T47D (cell line): ENCODE measurements around the gene CCNT2.

Experiments
- DNase-seq, 2 experiments: peaks; one replicate each; pipeline versions ENCODE4 v3.0.0 to v3.0.0-alpha.2; 2011 to 2012; ENCODE audit warnings: low read depth in 1 of 2, low spot score in 1 of 2
- JUND ChIP-seq: IDR thresholded peaks from 2 replicates; pipeline ENCODE4 v1.6.1; 2012; ENCODE audit warnings: low read depth
- in situ Hi-C: cut with HindIII; loops from 2 replicates; pipeline ENCODE4 v1.10.0; 2016; ENCODE audit warnings: low sequenced_read_pairs, low pct_unique_long_range_greater_than_20kb

CCNT2 gene

DNA sequence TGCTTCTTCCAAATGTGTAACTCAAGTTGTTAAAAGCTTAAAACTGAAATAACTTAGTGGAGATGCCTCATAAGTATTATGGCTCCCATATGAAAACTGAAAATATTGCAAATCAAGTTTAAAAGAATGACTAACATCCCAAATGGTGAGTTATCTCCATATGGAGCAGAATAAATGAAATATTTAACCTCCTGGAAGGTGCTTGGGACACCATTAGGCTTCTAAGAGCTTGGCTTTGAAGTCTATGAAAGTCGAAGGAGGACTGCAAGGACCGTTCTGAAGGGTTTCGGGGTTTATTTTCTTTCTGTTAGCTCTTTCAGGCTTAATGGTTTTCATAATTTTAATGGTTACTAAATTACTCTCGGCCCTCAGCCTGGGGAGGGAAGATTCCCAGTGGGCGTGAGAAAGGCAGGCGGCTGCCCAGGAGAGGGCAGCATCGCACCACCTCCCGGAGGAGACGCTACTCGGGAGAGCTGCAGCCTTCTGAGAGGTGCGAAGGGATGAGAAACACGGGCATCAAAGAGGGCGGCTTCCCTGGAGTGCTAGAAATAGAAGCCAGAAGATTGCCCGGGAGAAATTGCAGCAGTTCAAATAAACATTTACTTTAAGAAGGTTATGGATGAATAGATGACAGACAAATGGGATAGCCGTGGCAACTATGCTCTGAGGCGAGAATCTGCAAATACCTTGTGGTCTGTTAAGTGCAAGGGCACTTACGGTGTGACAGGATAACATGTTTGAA, 85.6 kb downstream of the CCNT2 start:
- DNase-seq = peak; percentile 57 to 73
- in situ Hi-C loops = no loop called here
- no peak for TF ChIP-seq JUND

DNA sequence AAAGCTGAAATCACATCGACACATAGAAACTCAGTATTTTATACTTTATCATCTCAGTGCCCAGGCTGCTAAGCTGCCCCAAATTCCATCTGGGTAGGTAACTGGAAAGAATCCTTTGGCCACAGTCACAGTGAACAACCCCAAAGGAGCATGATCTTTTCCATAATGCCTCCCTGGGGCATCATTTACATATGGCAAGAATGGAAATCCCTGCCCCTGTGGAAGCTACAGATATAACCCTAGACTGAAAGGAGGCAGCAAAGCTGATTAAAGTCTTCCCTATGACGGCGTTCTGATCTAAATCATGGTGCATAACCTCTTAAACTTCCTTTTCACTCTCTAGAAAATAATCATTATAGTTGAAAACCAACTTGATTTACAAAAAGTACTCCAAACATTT, 87.1 kb downstream of the CCNT2 start:
- in situ Hi-C loops = no loop called here
- DNase-seq = no peak
- no peak for TF ChIP-seq JUND
